Testis (tissue), 3 donors: ENCODE data around the gene EGFR. TPM values are rescaled to one million over a fixed set of nuclear protein-coding genes. Genes with fewer than 3 reads are reported as not detected.

Experiments
- DNase-seq: peaks from one replicate; pipeline ENCODE4 v3.0.0-alpha.2; 2019
- H3K27ac ChIP-seq, 2 donors: fragments of 200-600 bp; sonication (generic); one replicate each; pipeline ENCODE4 v1.5.1; 2019
- H3K27me3 ChIP-seq: fragments of 200-600 bp; sonication (generic); one replicate; pipeline ENCODE4 v1.5.1; 2019
- H3K36me3 ChIP-seq: fragments of 200-600 bp; sonication (generic); one replicate; pipeline ENCODE4 v1.5.1; 2017; ENCODE audit warnings: low read depth; ENCODE audit errors: missing control alignments
- H3K4me1 ChIP-seq: fragments of 200-600 bp; sonication (generic); one replicate; pipeline ENCODE4 v1.5.1; 2019
- H3K4me3 ChIP-seq, 2 donors: fragments of 200-600 bp; sonication (generic); one replicate each; pipeline ENCODE4 v1.5.1; 2017 to 2019
- H3K9me3 ChIP-seq: fragments of 200-600 bp; sonication (generic); one replicate; pipeline ENCODE4 v1.5.1; 2017
- POLR2A ChIP-seq: fragments of 450-650 bp; IDR thresholded peaks from one replicate; pipeline ENCODE4 v1.6.1; 2017; ENCODE audit warnings: antibody characterized with exemption, mild to moderate bottlenecking, moderate library complexity
- WGBS, 2 donors: methylation state at CpG; one replicate each; pipeline ENCODE4 v1.1.5; 2018; 5-methylcytosine and 5-hydroxymethylcytosine counted together
- intact Hi-C: fragments of 100-400 bp; cut with DNase I; formaldehyde crosslinking; loops from one replicate; pipeline ENCODE4 v1.15.1; 2023; ENCODE audit warnings: low total_unique reads
- polyA plus RNA-seq: library from polyadenylated mRNA; stranded (reverse); fragments of 350-450 nt; fragmentation: Illumina TruSeq; extraction: RNeasy Lipid Tissue Mini Kit (QIAGEN cat#74804); gene quantifications from one replicate; pipeline ENCODE4 v1.2.3, GENCODE V29; 2014; ENCODE audit warnings: low read depth, low replicate concordance; ENCODE audit not compliant: insufficient read depth
- total RNA-seq, 2 donors: library from RNA; depleted of rRNA; stranded (reverse); fragments of >200 nt; gene quantifications; one replicate each; pipeline ENCODE4 v1.2.3, GENCODE V29; 2016
- TF ChIP-seq, protein P1 (sequence below), 3 experiments: fragments of 450-650 bp in 2 of 3; fragments of 200-600 bp in 1 of 3; sonication (generic) in 1 of 3; IDR thresholded peaks; one replicate each; pipeline ENCODE4 v1.5.1; 2016 to 2019; ENCODE audit warnings: antibody characterized with exemption in 3 of 3, mild to moderate bottlenecking in 2 of 3, moderate library complexity in 1 of 3

The EGFR gene
- total and polyA plus RNA-seq, 3 donors from 2014 or later, result 11.0 to 45.0 (median 18.2) TPM

DNA sequence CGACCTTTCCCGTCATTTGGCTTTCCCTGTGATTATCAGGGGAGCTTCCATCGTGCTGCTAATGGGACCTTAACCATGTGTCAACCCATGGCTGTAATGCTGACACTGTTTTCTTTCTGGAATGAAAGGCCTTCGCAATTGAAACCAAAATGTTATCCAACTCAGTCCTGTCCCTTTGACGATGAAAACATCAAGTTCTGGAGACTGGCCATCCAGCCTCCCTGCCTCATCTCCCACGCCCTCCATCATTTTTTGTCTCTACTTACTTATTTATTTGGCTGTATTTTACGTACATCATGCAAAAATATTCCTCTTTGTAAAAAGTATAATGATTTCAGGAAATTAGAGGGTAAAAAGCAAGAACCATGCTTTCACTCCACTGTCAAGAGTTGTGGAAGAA is 69.8 kb downstream of the EGFR start:
- DNase-seq, result no peak
- H3K9me3 ChIP-seq, result no peaks in the 10 kb centered on the region
- 64 to 75% methylated on average over 7 of the region's 7 CpGs for WGBS, 2 donors
- intact Hi-C loops, result no loop called here
- no peak for TF ChIP-seq POLR2A
- TF ChIP-seq, protein P1, sequence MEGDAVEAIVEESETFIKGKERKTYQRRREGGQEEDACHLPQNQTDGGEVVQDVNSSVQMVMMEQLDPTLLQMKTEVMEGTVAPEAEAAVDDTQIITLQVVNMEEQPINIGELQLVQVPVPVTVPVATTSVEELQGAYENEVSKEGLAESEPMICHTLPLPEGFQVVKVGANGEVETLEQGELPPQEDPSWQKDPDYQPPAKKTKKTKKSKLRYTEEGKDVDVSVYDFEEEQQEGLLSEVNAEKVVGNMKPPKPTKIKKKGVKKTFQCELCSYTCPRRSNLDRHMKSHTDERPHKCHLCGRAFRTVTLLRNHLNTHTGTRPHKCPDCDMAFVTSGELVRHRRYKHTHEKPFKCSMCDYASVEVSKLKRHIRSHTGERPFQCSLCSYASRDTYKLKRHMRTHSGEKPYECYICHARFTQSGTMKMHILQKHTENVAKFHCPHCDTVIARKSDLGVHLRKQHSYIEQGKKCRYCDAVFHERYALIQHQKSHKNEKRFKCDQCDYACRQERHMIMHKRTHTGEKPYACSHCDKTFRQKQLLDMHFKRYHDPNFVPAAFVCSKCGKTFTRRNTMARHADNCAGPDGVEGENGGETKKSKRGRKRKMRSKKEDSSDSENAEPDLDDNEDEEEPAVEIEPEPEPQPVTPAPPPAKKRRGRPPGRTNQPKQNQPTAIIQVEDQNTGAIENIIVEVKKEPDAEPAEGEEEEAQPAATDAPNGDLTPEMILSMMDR (IDR thresholded peaks at IDR 0.05), result no peak
- H3K36me3 ChIP-seq, result no peaks in the 10 kb centered on the region
- peaks cover 12% of the 10 kb centered on the region for H3K4me1 ChIP-seq
- H3K27ac ChIP-seq, result no peak overlapping the region
- H3K4me3 ChIP-seq, result no peak overlapping the region
- no peaks in the 10 kb centered on the region for H3K27me3 ChIP-seq

DNA sequence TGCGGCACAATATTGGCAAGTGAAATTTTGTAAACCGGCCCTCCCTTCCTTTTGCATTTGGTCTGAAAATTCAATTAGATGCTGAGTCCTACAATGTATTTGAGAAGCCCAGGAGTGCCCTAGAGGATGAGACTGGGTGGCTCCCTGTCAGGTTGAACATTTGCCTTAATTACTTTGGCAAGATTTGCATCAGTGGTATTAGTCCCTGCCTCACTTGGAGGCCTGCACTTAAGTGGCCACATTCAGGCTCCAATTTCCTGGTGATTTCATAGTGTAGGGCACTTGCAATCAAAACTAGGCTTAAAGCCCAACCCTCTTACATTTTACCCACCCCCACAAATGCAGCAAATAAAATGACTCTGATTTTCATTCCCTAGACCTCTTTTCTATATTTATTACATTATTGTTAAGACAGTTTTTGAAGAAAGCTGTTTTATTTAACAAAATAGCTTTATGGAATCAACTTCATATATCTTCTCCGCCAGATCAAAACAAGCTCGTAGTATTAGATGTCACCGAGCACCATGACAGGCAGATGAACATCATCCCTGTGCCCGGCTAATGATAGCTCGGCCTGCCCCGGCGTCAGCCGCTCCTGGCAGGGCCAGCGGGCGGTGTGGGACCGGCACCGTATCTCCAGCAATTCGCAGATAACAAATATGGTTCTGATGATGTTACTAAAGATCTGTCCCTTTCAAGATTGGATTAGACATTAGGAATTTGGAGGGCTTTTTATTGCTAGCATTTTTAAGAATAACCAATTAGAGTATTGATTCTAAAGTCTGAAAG is 73.6 kb downstream of the EGFR start:
- no peaks in the 10 kb centered on the region for H3K27me3 ChIP-seq
- intact Hi-C loops, result no loop called here
- no peak overlapping the region for H3K4me3 ChIP-seq
- no peak for DNase-seq
- H3K9me3 ChIP-seq, result no peaks in the 10 kb centered on the region
- H3K4me1 ChIP-seq, result peaks cover 17% of the 10 kb centered on the region
- H3K27ac ChIP-seq, result no peak overlapping the region
- H3K36me3 ChIP-seq, result no peaks in the 10 kb centered on the region
- WGBS, 2 donors, result 86 to 87% methylated on average over 15 of the region's 15 CpGs
- TF ChIP-seq POLR2A, result no peak
- TF ChIP-seq, protein P1 (IDR thresholded peaks at IDR 0.05), result no peak

DNA sequence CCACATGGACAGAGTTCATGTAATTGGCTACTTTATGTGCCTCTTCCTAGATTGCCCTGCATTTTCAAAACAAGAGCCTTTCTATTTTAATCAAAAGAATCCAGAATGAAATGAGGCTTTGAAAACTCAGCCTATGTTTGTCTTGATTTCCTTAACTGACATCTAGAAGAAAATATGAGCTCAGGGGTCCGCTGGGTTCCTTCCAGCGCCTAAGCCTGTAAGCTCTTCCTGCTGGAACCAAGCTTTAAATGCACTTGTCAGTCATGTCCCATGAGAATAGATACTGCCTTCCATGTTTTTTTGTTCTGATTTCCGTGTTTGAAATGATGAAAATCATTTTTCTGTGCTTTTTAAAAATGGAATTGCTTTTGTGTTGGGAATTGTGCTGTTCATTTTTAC is 74.2 kb downstream of the EGFR start:
- peaks cover 17% of the 10 kb centered on the region for H3K4me1 ChIP-seq
- intact Hi-C loops, result no loop called here

DNA sequence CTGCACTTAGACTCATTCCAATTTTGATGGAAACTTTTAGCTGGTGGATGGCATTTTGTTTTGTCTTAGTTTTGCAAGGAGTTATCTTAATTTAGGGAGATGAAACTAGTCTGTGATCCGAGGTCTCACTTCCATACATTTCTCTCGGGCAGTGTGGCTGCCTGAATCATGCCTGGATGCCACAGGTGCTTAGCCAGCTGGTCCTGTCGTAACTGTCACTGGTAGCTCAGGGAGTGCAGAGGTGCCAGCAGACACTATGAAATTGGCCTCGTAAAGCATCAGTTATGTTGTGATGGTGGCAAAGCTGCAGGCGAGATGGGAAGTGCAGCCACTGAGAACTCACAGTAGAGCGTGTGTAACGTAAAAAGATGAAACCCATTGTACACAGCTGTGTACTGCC is 74.9 kb downstream of the EGFR start:
- intact Hi-C loops, result no loop called here
- Histone ChIP-seq H3K4me3 (no peak overlapping the region), H3K27me3 (no peaks in the 10 kb centered on the region), H3K9me3 (no peaks in the 10 kb centered on the region), H3K36me3 (no peaks in the 10 kb centered on the region), H3K4me1 (peaks cover 17% of the 10 kb centered on the region), H3K27ac (peak overlapping the region in 1 of 2 donors; percentile 3)
- WGBS, 2 donors, result 88% methylated on average over 7 of the region's 7 CpGs
- DNase-seq, result no peak
- TF ChIP-seq, protein P1 (IDR thresholded peaks at IDR 0.05), result no peak
- TF ChIP-seq POLR2A, result no peak

More for the DNA sequence above, 74.2 kb downstream of the EGFR start:
- Histone ChIP-seq H3K27me3 (no peaks in the 10 kb centered on the region), H3K36me3 (no peaks in the 10 kb centered on the region), H3K4me3 (no peak overlapping the region), H3K9me3 (no peaks in the 10 kb centered on the region), H3K27ac (no peak overlapping the region)
- DNase-seq, result no peak
- TF ChIP-seq POLR2A, result no peak
- TF ChIP-seq, protein P1 (IDR thresholded peaks at IDR 0.05), result no peak
- WGBS, 2 donors, result 68 to 86% methylated on average over 3 of the region's 3 CpGs
